ENCODE data around the gene ATN1. TPM values are rescaled to one million over a fixed set of nuclear protein-coding genes. Genes with fewer than 3 reads are reported as not detected.
"Not testable (repeated sequence)": the region's sequence is repeated elsewhere in the genome, so short reads cannot be mapped to it uniquely, and the experiment has no call there.

Gene ATN1
- total and polyA plus RNA-seq, 9 of the 15 experiments (the other 6 are each of a cell fraction or from before 2014, with no cell fraction given), result 0.15 to 49.8 (median 2.7) TPM

DNA sequence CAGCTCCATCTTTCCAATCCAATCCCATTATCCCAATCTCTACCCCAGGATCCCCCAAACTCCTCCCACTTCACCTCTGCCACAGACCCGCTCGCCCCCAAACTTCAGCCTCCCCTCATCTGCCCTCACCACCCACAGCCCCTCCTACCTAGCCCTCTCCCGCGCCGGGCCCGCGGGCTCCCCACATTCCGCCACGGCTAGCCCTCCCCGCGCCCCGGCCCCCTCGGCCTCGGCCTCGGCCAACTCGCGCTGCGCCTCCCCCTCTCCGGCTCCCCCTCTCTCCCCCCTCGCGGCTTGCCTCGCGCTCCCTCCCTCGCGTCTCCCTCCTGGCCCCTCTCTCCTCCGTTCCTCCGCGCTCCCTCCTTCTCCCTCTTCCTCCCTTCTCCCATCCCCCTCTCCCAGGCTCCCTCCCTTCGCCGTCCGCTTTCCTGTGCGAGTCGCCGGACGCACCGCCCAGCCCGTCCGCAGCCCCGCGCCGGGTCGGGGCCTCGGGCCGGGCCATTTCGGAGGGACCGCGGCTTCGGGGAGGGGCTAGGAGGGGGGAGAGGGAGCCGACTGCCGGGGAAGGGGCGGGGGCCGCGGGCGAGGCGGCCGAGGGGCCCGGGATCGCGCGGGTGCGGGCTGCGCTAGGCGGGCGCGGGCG, at the start of gene ATN1 (continued):
- TF ChIP-seq PTBP1 (IDR thresholded peaks at IDR 0.05; ENCODE audit: low read depth, low read length), result no peak
- no peak for TF ChIP-seq POU5F1 (IDR thresholded peaks at IDR 0.05; ENCODE audit: borderline replicate concordance, low read depth, low read length, partially characterized antibody)
- peak; percentile 17; the same call in 1 of the 2 replicates for TF ChIP-seq NFIC (IDR thresholded peaks at IDR 0.05)
- TF ChIP-seq ZBTB7A (IDR thresholded peaks at IDR 0.05; ENCODE audit: borderline replicate concordance, control insufficient read depth, low read depth, low read length), result peak; percentile 34; the same call in 1 of the 2 replicates
- TF ChIP-seq SUPT5H (IDR thresholded peaks at IDR 0.05), result peak; percentile 75
- no peak for TF ChIP-seq ATF1 (CRISPR knock-in tag; IDR thresholded peaks at IDR 0.05)
- TF ChIP-seq ATF1 (tag; IDR thresholded peaks at IDR 0.05), result no peak
- TF ChIP-seq NFRKB (IDR thresholded peaks at IDR 0.05; ENCODE audit: low read depth), result peak; percentile 56; the same call in 1 of the 2 replicates
- peak; percentile 51; the same call in 1 of the 2 replicates for TF ChIP-seq MTA1 (IDR thresholded peaks at IDR 0.05; ENCODE audit: borderline replicate concordance)
- TF ChIP-seq, protein P1, sequence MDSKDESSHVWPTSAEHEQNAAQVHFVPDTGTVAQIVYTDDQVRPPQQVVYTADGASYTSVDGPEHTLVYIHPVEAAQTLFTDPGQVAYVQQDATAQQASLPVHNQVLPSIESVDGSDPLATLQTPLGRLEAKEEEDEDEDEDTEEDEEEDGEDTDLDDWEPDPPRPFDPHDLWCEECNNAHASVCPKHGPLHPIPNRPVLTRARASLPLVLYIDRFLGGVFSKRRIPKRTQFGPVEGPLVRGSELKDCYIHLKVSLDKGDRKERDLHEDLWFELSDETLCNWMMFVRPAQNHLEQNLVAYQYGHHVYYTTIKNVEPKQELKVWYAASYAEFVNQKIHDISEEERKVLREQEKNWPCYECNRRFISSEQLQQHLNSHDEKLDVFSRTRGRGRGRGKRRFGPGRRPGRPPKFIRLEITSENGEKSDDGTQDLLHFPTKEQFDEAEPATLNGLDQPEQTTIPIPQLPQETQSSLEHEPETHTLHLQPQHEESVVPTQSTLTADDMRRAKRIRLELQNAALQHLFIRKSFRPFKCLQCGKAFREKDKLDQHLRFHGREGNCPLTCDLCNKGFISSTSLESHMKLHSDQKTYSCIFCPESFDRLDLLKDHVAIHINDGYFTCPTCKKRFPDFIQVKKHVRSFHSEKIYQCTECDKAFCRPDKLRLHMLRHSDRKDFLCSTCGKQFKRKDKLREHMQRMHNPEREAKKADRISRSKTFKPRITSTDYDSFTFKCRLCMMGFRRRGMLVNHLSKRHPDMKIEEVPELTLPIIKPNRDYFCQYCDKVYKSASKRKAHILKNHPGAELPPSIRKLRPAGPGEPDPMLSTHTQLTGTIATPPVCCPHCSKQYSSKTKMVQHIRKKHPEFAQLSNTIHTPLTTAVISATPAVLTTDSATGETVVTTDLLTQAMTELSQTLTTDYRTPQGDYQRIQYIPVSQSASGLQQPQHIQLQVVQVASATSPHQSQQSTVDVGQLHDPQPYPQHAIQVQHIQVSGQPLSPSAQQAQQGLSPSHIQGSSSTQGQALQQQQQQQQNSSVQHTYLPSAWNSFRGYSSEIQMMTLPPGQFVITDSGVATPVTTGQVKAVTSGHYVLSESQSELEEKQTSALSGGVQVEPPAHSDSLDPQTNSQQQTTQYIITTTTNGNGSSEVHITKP (IDR thresholded peaks at IDR 0.05; ENCODE audit: partially characterized antibody), result peak; percentile 60
- peak; percentile 47 for TF ChIP-seq TBP (optimal IDR thresholded peaks at IDR 0.05; ENCODE audit: low read depth, low read length)
- no peak for TF ChIP-seq SMARCA5 (IDR thresholded peaks at IDR 0.05)
- peak; percentile 28 for TF ChIP-seq HMGN3 (IDR thresholded peaks at IDR 0.05; ENCODE audit: borderline replicate concordance, extremely low read depth, insufficient read length, low read depth, low read length)
- TF ChIP-seq, protein P2, sequence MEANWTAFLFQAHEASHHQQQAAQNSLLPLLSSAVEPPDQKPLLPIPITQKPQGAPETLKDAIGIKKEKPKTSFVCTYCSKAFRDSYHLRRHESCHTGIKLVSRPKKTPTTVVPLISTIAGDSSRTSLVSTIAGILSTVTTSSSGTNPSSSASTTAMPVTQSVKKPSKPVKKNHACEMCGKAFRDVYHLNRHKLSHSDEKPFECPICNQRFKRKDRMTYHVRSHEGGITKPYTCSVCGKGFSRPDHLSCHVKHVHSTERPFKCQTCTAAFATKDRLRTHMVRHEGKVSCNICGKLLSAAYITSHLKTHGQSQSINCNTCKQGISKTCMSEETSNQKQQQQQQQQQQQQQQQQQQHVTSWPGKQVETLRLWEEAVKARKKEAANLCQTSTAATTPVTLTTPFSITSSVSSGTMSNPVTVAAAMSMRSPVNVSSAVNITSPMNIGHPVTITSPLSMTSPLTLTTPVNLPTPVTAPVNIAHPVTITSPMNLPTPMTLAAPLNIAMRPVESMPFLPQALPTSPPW (CRISPR knock-in tag; IDR thresholded peaks at IDR 0.05), result peak; percentile 96
- no peak for TF ChIP-seq ZBED1 (IDR thresholded peaks at IDR 0.05)
- no peak for TF ChIP-seq NR3C1 (CRISPR knock-in tag; IDR thresholded peaks at IDR 0.05)
- TF ChIP-seq JUND (IDR thresholded peaks at IDR 0.05; ENCODE audit: borderline replicate concordance, low read depth, low read length), result 0 out of 2 replicates have a peak, but pooled peaks have one; percentile 8
- TF ChIP-seq JUND (tag; IDR thresholded peaks at IDR 0.05; ENCODE audit: borderline replicate concordance, low read depth, low read length), result no peak

DNA sequence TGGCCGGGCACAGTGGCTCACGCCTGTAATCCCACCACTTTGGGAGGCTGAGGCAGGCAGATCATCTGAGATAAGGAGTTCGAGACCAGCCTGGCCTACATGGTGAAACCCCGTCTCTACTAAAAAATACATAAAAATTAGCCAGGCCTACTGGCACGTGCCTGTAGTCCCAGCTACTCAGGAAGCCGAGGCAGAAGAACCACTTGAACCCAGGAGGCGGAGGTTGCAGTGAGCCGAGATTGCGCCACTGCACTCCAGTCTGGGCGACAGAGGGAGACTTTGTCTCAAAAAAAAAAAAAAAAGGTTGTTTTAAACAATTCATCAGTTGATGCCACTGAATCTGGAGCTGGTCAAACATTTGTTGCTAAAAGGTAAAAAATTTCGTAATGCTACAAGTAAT, 47.9 kb upstream of the ATN1 start:
- H3K4me1 ChIP-seq (replicated peaks in 1 of 2; ENCODE audit: control insufficient read depth in 2 of 2, insufficient read depth in 2 of 2, low read length in 2 of 2); H2AFZ ChIP-seq (ENCODE audit: low read depth, low read length); H3K9ac ChIP-seq (ENCODE audit: insufficient read depth in 1 of 2, low read depth in 2 of 2, low read length in 2 of 2); CTCF ChIA-PET (ENCODE audit: low intra/inter-chr PET ratio); H3K4me3 ChIP-seq; H3K79me2 ChIP-seq (ENCODE audit: control insufficient read depth, insufficient read depth, low read length); H4K20me1 ChIP-seq (replicated peaks; ENCODE audit: control insufficient read depth, insufficient read depth, low read length); ATAC-seq; H3K27ac ChIP-seq (ENCODE audit: extremely low read depth, low read depth, low read length); H3K9me3 ChIP-seq (replicated peaks; ENCODE audit: control insufficient read depth, insufficient read depth, low read depth, low read length); DNase-seq (ENCODE audit: extremely low read depth in 1 of 4, low spot score in 3 of 4); H3K27me3 ChIP-seq (ENCODE audit: control insufficient read depth in 2 of 2, insufficient read depth in 2 of 2, low read length in 2 of 2); H3K9me1 ChIP-seq (ENCODE audit: control insufficient read depth, insufficient read depth, low read length); in situ Hi-C loops (cut with MboI); FAIRE-seq; BruUV-seq (replicated peaks); intact Hi-C loops (cut with micrococcal nuclease); H3K4me2 ChIP-seq (ENCODE audit: insufficient read depth, low read length): not testable (repeated sequence)
- POLR2A ChIA-PET, result interaction anchor here (0.7 to 2.2 kb wide), 5 partner anchors 9 to 45 kb away, joined by 3 to 8 read pairs (median 3); no protein-coding TSS in a partner anchor
- peaks cover 19% of the 10 kb centered on the region; the same call in 2 of the 3 replicates for H3K36me3 ChIP-seq (ENCODE audit: control insufficient read depth, insufficient read depth, low read length)
- 82% methylated on average over 5 of the region's 11 CpGs for WGBS (ENCODE audit: insufficient coverage, low coverage, missing lambda C conversion rate)

Data from K562 (cell line).